Neutrophil (primary cell): ENCODE data around the gene TNFRSF6B.

Experiments
- H3K27ac ChIP-seq: fragments of 200-600 bp; sonication (generic); 2 replicates; pipeline ENCODE4 v1.5.1; 2016; ENCODE audit warnings: mild to moderate bottlenecking, moderate library complexity
- H3K27me3 ChIP-seq: fragments of 200-600 bp; sonication (generic); 2 replicates; pipeline ENCODE4 v1.6.0; 2016; ENCODE audit warnings: mild to moderate bottlenecking
- H3K36me3 ChIP-seq: fragments of 200-600 bp; sonication (generic); 2 replicates; pipeline ENCODE4 v1.5.1; 2017
- H3K4me1 ChIP-seq, 2 experiments: fragments of 200-600 bp in 1 of 2; sonication (generic) in 1 of 2; 1 replicate in 1 of 2; 2 replicates in 1 of 2; pipeline versions ENCODE4 v1.5.1 to v1.6.1; 2013 to 2016; ENCODE audit warnings: low read depth in 1 of 2, low read length in 1 of 2, mild to moderate bottlenecking in 1 of 2, moderate library complexity in 1 of 2; ENCODE audit not compliant: control insufficient read depth in 1 of 2, insufficient read depth in 1 of 2
- H3K4me3 ChIP-seq, 2 experiments: fragments of 200-600 bp in 1 of 2; sonication (generic) in 1 of 2; 1 replicate in 1 of 2; 2 replicates in 1 of 2; pipeline ENCODE4 v1.5.1; 2013 to 2016; ENCODE audit warnings: low read depth in 1 of 2, low read length in 1 of 2, mild to moderate bottlenecking in 1 of 2, moderate library complexity in 1 of 2
- H3K9me3 ChIP-seq: fragments of 200-600 bp; sonication (generic); 2 replicates; pipeline ENCODE4 v1.5.1; 2016
- CTCF ChIP-seq: fragments of 200-600 bp; sonication (generic); IDR thresholded peaks from 2 replicates; pipeline ENCODE4 v1.5.1; 2016; ENCODE audit warnings: antibody characterized with exemption

Gene TNFRSF6B

GRCh38 chr20:63692436-63693082 is 3.9 kb upstream of the TNFRSF6B start:
- Histone ChIP-seq H3K4me1 (peaks cover 0 to 4% of the 10 kb centered on the region in 2 experiments), H3K36me3 (peaks cover 22% of the 10 kb centered on the region), H3K4me3 (no peak overlapping the region), H3K27ac (no peak overlapping the region), H3K9me3 (no peaks in the 10 kb centered on the region), H3K27me3 (peaks cover 19% of the 10 kb centered on the region)
- no peak for TF ChIP-seq CTCF

- TF ChIP-seq CTCF: no peak
- no peak overlapping the region for H3K4me3 ChIP-seq
- H3K36me3 ChIP-seq: peaks cover 28% of the 10 kb centered on the region
- peaks cover 0 to 4% of the 10 kb centered on the region in 2 experiments for H3K4me1 ChIP-seq
- no peaks in the 10 kb centered on the region for H3K9me3 ChIP-seq
- no peak overlapping the region for H3K27ac ChIP-seq
- peaks cover 21% of the 10 kb centered on the region for H3K27me3 ChIP-seq
Measured at GRCh38 chr20:63693083-63693732, 3.2 kb upstream of the TNFRSF6B start.

- Histone ChIP-seq H3K36me3 (peaks cover 35% of the 10 kb centered on the region), H3K4me1 (peaks cover 0 to 4% of the 10 kb centered on the region in 2 experiments), H3K4me3 (no peak overlapping the region), H3K27me3 (peaks cover 21% of the 10 kb centered on the region), H3K27ac (no peak overlapping the region), H3K9me3 (no peaks in the 10 kb centered on the region)
- no peak for TF ChIP-seq CTCF
Measured at GRCh38 chr20:63693733-63694583, 2.5 kb upstream of the TNFRSF6B start.

GRCh38 chr20:63694584-63695423 is 1.6 kb upstream of the TNFRSF6B start:
- H3K4me1 ChIP-seq: peaks cover 0 to 4% of the 10 kb centered on the region in 2 experiments
- TF ChIP-seq CTCF: no peak
- H3K36me3 ChIP-seq: peaks cover 43% of the 10 kb centered on the region
- peaks cover 21% of the 10 kb centered on the region for H3K27me3 ChIP-seq
- no peaks in the 10 kb centered on the region for H3K9me3 ChIP-seq
- H3K4me3 ChIP-seq: no peak overlapping the region
- no peak overlapping the region for H3K27ac ChIP-seq
